Astrocyte of the spinal cord (primary cell): ENCODE results near the gene COL9A3.

Experiments
- DNase-seq: peaks from one replicate; pipeline ENCODE4 v3.0.0; 2011; ENCODE audit warnings: low read depth, low spot score
- H3K4me3 ChIP-seq: 2 replicates; pipeline ENCODE4 v1.5.1; 2011; ENCODE audit warnings: low read depth, mild to moderate bottlenecking, low read length, moderate library complexity
- CTCF ChIP-seq: IDR thresholded peaks from 2 replicates; pipeline ENCODE4 v1.5.1; 2012; ENCODE audit warnings: low read depth, mild to moderate bottlenecking, low read length, inconsistent platforms
- in situ Hi-C: cut with HindIII; loops from 2 replicates; pipeline ENCODE4 v1.10.0; 2017; ENCODE audit warnings: low sequenced_read_pairs

COL9A3 gene

GRCh38 chr20:62770916-62771315 is 45.9 kb upstream of the COL9A3 start:
- no peak overlapping the region for H3K4me3 ChIP-seq
- no peak for TF ChIP-seq CTCF
- no peak for DNase-seq
- in situ Hi-C loops: no loop called here

- TF ChIP-seq CTCF: no peak
- in situ Hi-C loops: no loop called here
- DNase-seq: no peak
Measured at GRCh38 chr20:62771396-62772102, 45.3 kb upstream of the COL9A3 start.

GRCh38 chr20:62772103-62772611 is 44.7 kb upstream of the COL9A3 start:
- no peak overlapping the region for H3K4me3 ChIP-seq
- DNase-seq: no peak
- in situ Hi-C loops: no loop called here
- no peak for TF ChIP-seq CTCF

More at GRCh38 chr20:62771396-62772102, 45.3 kb upstream of the COL9A3 start:
- H3K4me3 ChIP-seq: no peak overlapping the region

GRCh38 chr20:62772619-62772989 is 44.2 kb upstream of the COL9A3 start:
- no peak for TF ChIP-seq CTCF
- H3K4me3 ChIP-seq: no peak overlapping the region
- DNase-seq: no peak
- in situ Hi-C loops: no loop called here

- no peak for TF ChIP-seq CTCF
- peak; percentile 8 for DNase-seq
- in situ Hi-C loops: no loop called here
- H3K4me3 ChIP-seq: no peak overlapping the region
Measured at GRCh38 chr20:62772990-62773844, 43.6 kb upstream of the COL9A3 start.

GRCh38 chr20:62773845-62774714 is 42.8 kb upstream of the COL9A3 start:
- DNase-seq: no peak
- in situ Hi-C loops: no loop called here
- TF ChIP-seq CTCF: no peak

More at GRCh38 chr20:62773845-62774714, 42.8 kb upstream of the COL9A3 start:
- no peak overlapping the region for H3K4me3 ChIP-seq
